AG08396 (cell line): ENCODE results near the gene DIMT1.

Experiments used
- DNase-seq: peaks from one replicate; pipeline ENCODE4 v3.0.0; 2012; ENCODE audit warnings: low spot score, mixed read lengths

Gene DIMT1

DNA sequence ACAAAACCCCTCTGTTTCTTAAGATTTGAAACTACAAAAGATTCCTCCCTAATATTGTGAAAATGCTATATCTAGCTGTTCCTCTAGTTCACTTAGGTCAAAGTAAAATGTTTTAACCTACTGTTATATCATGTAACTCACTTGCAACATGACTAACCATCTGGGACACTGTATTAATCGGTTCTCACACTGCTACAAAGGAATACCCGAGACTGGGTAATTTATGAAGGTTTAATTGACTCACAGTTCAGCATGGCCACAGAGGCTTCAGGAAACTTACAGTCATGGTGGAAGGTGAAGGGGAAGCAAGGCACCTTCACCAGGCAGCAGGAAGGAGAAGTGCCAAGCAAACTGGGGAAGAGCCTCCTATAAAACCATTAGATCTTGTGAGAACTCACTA is 34.7 kb downstream of the DIMT1 start:
- DNase-seq, result no peak

DNA sequence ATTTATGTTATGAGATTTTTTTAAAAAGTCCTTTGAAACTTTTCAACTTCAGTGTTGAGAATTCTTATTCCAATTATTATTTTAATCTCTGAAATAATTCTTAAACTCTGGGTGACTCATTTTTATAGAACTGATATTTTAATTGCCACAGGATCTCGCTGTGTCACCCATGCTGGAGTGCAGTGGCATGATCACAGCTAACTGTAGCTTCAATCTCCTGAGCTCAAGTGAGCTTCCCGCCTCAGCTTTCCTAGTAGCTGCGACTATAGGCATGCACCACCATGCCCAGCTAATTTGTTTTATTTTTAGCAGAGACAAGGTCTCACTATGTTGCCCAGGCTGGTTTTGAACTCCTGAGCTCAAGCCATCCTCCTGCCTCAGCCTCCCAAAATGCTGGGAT is 41.0 kb downstream of the DIMT1 start:
- no peak for DNase-seq

GRCh38 chr5:62354028-62354874 is 49.5 kb downstream of the DIMT1 start:
- DNase-seq, result peak; percentile 8

- no peak for DNase-seq
Measured at GRCh38 chr5:62348723-62349481, 54.8 kb downstream of the DIMT1 start.

GRCh38 chr5:62347928-62348327 is 55.8 kb downstream of the DIMT1 start:
- no peak for DNase-seq

GRCh38 chr5:62346748-62347147 is 57.0 kb downstream of the DIMT1 start:
- DNase-seq, result no peak

- DNase-seq, result no peak
Measured at GRCh38 chr5:62343428-62343827, 60.3 kb downstream of the DIMT1 start.

GRCh38 chr5:62342476-62342837 is 61.2 kb downstream of the DIMT1 start:
- DNase-seq, result no peak

- no peak for DNase-seq
Measured at GRCh38 chr5:62341783-62342475, 61.8 kb downstream of the DIMT1 start.

GRCh38 chr5:62340979-62341378 is 62.7 kb downstream of the DIMT1 start:
- DNase-seq, result no peak

DNA sequence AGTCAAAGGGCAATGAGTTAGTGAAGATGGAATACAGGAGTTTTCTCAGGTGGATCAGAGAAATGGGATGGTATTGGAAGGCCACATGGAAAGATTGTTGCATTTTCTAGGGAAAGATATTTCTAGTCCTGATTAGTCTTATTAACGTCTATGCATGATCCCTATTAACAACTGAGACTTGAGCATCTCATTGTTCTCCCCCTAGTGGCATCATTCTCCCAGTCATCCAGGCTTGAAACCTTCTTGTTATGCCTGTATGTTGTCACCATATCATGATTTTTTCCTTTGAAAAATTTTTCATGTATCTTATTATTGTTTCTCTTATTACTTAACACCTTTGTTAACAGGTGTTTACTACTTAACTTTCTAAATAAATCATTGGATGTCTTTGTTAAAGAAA is 63.3 kb downstream of the DIMT1 start:
- DNase-seq, result no peak
